GM21717 (cell line): ENCODE measurements around the gene FKBP1A.
"Not testable (repeated sequence)": the region's sequence is repeated elsewhere in the genome, so short reads cannot be mapped to it uniquely, and the experiment has no call there.

ENCODE experiments used
- ATAC-seq: cut with Tn5 transposase; IDR thresholded peaks from one replicate; pipeline ENCODE4 v1.9.1; 2021; ENCODE audit warnings: mild to moderate bottlenecking, moderate library complexity; ENCODE audit not compliant: unreplicated experiment

Gene FKBP1A

GRCh38 chr20:1369970-1370369, 22.9 kb downstream of the FKBP1A start:
- ATAC-seq = no peak

- ATAC-seq = no peak
Measured at GRCh38 chr20:1368448-1369199, 24.2 kb downstream of the FKBP1A start.

DNA sequence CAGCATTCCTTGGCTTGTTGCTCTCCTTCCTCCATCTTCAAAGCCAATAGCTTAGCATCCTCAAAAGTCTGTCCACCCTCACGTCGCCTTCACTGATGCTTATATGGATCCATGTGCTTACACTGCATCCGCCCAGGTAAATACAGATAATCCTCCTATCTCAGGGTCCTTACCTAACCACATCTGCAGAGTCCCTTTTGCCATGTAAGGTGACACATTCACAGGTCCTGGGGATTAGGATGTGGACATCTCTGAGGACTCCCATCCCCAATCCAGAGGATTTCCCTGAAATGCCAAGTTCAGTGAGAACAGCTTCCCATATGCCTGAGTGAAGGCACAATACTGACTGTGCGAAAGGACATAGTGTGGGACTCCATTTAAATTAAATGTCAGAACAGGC, 25.4 kb downstream of the FKBP1A start:
- no peak for ATAC-seq

GRCh38 chr20:1364106-1364505, 28.7 kb downstream of the FKBP1A start:
- no peak for ATAC-seq

DNA sequence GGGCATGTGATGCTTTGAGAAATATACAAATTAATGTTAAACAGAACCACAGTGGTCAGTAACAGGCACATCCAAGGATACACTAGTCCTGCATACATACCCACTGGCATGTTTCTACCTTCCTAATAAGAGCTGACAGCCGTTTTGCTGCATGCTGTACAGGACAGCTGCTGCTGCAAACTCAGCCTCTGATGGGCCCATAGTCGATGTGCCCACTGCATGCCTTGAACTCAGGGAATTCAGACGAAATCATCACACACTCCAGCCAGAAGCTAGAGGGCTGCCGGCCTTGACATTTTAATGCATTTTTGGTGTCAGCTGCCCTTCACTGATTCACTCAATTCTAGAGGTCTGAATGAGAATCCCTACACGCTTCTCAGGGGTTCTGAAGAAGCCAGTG, 29.3 kb downstream of the FKBP1A start:
- ATAC-seq = no peak

DNA sequence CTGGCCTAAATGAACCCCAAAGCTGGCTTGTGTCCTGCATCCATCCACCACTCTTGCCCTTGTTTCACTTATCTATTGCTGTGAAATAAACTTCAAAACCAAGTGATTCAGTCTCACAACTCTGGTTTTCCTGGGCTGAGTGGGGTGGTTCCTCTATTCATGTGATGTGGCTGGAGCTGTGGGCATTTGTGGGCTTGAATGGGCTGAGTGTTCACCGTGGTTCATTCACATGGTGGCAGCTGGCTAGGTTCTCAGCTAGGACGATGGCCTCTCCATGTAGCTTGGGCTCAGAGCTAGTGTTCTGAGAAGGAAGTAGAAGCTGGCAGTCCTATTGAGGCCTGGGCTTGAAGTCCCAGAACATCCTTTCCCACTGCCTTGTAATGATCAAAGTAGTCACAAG, 30.4 kb downstream of the FKBP1A start:
- ATAC-seq = no peak

- ATAC-seq = no peak
Measured at GRCh38 chr20:1360094-1360846, 32.6 kb downstream of the FKBP1A start.

GRCh38 chr20:1357921-1358671, 34.8 kb downstream of the FKBP1A start:
- no peak for ATAC-seq

DNA sequence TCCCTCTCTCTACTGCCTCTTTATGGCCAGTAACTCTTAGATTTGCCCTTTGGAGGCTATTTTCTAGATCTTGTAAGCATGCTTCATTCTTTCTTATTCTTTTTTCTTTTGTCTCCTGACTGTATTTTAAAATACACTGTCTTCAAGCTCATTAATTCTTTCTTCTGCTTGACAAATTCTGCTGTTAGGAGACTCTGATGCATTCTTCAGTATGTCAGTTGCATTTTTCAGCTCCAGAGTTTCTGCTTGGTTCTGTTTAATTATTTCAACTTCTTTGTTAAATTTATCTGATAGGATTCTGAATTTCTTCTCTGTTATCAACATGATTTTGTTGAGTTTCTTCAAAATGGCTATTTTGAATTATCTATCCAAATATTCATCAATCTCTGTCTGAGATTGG, 38.9 kb downstream of the FKBP1A start:
- ATAC-seq = no peak

DNA sequence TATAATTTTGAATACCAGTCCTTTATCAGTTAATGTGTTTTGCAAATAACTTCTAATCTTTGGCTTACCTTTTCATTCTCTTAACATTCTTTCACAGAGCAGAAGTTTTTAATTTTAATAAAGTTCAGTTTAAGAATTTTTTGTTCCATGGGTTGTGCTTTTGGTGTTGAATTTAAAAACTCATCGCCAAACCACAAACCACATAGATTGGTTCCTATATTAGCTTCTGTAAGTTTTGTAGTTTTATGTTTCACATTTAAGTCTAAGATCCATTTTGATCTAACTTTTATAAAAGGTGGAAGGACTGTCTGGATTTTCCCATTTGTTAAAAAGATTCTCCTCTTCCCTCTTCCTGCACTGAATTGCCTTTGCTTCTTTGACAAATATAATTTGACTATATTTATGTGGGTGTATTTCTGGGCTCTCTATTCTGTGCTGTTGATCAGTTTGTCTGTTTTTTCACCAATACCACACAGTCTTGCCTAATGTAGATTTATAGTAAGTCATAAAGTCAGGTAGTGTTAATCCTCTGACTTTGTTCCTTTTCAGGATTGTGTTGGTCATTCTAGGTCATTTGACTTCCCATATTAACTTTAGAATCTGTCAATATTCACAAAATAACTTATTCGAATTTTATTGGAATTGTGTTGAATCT, 46.4 kb downstream of the FKBP1A start:
- no peak for ATAC-seq

DNA sequence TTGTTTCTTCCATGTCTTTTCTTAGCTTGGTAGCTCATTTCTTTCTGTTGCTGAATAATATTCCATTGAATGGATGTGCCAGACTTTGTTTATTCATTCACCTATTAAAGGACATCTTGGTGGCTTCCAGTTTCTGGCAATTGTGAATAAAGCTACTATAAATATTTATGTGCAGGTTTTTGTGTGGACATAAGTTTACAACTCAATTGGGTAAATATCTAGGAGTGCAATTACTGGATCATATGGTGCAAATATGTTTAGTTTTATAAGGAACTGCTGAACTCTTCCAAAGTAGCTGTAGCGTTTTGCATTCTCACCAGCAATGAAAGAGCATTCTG, 47.1 kb downstream of the FKBP1A start:
- no peak for ATAC-seq

GRCh38 chr20:1345030-1345755, 47.7 kb downstream of the FKBP1A start:
- ATAC-seq = no peak

- not testable (repeated sequence) for ATAC-seq
Measured at GRCh38 chr20:1343446-1344124, 49.3 kb downstream of the FKBP1A start.

DNA sequence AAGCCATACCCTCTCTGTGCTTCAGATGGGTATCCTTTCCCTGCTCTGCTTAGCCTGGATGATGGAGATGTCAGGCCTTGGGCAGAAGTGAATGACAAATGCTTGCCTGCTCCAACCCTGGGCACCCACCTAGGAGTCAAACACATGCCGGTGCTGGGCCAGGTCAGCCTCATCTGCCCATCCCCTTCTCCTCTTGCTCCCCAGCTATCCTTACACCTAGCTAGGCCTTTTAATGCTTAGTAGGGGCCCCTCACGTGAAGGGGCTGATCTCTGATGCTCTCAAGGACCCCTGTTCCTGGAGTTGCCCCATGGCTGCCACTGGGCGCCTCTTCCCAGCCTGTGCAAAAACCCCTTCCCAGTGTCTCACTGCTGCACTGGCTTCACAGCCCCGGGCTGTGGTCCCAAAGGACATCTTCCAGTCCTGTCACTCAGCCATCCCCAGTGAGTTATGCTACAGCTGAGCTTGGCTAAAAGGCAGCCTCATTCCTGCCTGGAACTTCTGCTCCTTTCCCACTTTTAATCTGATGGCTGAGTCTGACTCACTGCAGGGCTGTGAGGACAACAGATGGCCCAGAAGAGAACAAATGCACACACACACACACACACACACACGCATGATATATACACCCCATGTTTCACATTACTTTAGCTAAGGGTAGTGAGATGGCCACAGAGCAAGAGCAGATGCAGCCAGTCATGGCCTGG, 51.1 kb downstream of the FKBP1A start:
- no peak for ATAC-seq

GRCh38 chr20:1338801-1339200, 54.1 kb downstream of the FKBP1A start:
- ATAC-seq = no peak

- ATAC-seq = no peak
Measured at GRCh38 chr20:1338096-1338495, 54.8 kb downstream of the FKBP1A start.

GRCh38 chr20:1337441-1337840, 55.4 kb downstream of the FKBP1A start:
- ATAC-seq = no peak

DNA sequence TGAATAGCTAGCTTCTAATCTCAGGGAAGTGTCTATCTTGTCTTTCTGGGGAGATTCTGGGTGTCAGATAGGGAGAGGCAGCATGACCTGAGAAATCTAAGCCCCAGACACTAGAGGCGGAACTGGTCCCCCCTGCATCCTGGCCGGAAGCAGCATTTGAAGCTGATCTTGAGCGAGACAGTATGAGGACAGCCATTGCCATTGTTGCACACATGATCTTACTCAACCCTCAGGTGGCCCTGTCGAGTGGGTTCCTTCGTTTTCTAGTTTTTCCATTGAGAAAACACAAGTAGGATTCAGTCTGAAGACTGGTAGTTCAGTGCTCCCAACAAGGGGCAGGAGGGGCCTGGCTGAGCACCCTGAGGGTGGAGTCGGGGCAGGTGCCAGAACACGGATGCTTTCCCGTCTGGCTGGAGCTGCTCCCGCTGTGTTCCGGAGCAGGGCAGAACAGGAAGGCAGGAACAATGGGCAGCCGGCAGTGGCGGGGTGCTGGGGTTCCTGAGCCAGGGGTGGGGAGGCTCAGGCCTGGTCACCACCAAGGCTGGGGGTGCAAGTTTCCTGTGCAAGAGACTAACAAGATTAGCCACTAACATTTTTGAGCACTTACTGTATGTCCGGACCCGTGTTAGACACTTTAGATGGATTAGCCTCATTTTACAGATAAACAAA, 56.0 kb downstream of the FKBP1A start:
- ATAC-seq = no peak
